ENCODE results near the gene NRGN. TPM values are rescaled to one million over a fixed set of nuclear protein-coding genes. Genes with fewer than 3 reads are reported as not detected.

Gene NRGN
- total and polyA plus RNA-seq, 2 of the 8 experiments (the other 6 are each of a cell fraction or from before 2014, with no cell fraction given), result 0.60 to 1.0 TPM

DNA sequence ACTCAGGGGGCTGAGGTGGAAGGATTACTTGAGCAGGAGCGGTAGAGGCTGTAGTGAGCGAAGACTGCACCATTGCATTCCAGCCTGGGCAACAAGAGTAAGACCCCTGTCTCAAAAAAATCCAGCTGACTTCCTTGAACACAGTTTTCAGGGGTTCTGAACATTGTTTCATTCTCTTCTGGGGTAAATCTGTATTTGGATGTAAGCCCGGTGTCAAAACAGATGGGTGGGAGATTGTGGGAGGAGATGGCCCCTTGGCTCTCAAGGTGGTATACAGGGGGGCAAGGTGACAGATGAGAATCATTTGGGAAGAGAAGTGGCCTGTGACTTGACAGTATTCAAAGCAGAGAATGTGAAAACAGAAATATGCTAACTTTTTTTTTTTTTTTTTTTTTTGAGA lies 17.6 kb downstream of the NRGN start:
- FAIRE-seq (no peak), DNase-seq (ENCODE audit: low read depth in 1 of 2, low spot score in 2 of 2) (no peak)
- no peak overlapping the region for H2BK20ac ChIP-seq (ENCODE audit: low read length)
- H3K14ac ChIP-seq (ENCODE audit: insufficient read length), result no peak overlapping the region
- H3K9ac ChIP-seq (replicated peaks in 1 of 4; ENCODE audit: extremely low read depth in 1 of 4, low read depth in 3 of 4, low read length in 3 of 4), result no peak overlapping the region
- H3K23me2 ChIP-seq (ENCODE audit: low read depth, low read length), result peaks cover 10% of the 10 kb centered on the region; the same call in 1 of the 2 replicates
- peaks cover 0 to 3% (median 0%) of the 10 kb centered on the region in 4 experiments; a peak in 1 of 8 replicates for H3K36me3 ChIP-seq (ENCODE audit: control insufficient read depth in 2 of 4, insufficient read depth in 4 of 4, low read length in 3 of 4)
- no peak overlapping the region for H2BK5ac ChIP-seq (ENCODE audit: low read depth, low read length)
- no peak overlapping the region for H4K5ac ChIP-seq (ENCODE audit: insufficient read length, low read depth, low read length)
- no peak overlapping the region for H3K4ac ChIP-seq (replicated peaks; ENCODE audit: insufficient read length, low read depth, low read length)
- H2AFZ ChIP-seq (ENCODE audit: low read length), result no peak overlapping the region
- H3K4me3 ChIP-seq (ENCODE audit: extremely low read depth in 1 of 4, insufficient read depth in 2 of 4, low read depth in 3 of 4, low read length in 4 of 4), result no peak overlapping the region
- no peak overlapping the region for H3K56ac ChIP-seq (replicated peaks; ENCODE audit: insufficient read length, low read depth, low read length)
- 46% methylated on average over 3 of the region's 3 CpGs; no CpG with 5 or more reads in 1 of the 2 experiments for WGBS, 2 experiments (ENCODE audit: extremely low coverage in 1 of 2, insufficient coverage in 1 of 2, insufficient read length in 1 of 2, insufficient replicate concordance in 2 of 2, low coverage in 1 of 2, low lambda C conversion rate in 2 of 2, missing lambda C conversion rate in 1 of 2)
- H3K18ac ChIP-seq (ENCODE audit: extremely low read depth, low read length), result no peak overlapping the region
- H3K27me3 ChIP-seq (replicated peaks in 1 of 4; ENCODE audit: control insufficient read depth in 3 of 4, extremely low read depth in 1 of 4, insufficient read depth in 3 of 4, low read length in 3 of 4), result peaks cover 88 to 100% (median 96%) of the 10 kb centered on the region in 4 experiments
- 0 out of 2 replicates have a peak overlapping the region, but pooled peaks have one; percentile 39 for H2BK12ac ChIP-seq (ENCODE audit: low read depth, low read length)
- H3K9me3 ChIP-seq (ENCODE audit: insufficient read depth in 2 of 2, low read depth in 1 of 2, low read length in 1 of 2), result no peaks in the 10 kb centered on the region
- H3K4me1 ChIP-seq (replicated peaks in 1 of 4; ENCODE audit: control insufficient read depth in 3 of 4, insufficient read depth in 4 of 4, low read length in 3 of 4), result peaks cover 6 to 40% (median 26%) of the 10 kb centered on the region in 4 experiments
- no peaks in the 10 kb centered on the region for H3K79me1 ChIP-seq (ENCODE audit: low read depth, low read length)
- 0 out of 2 replicates have a peak overlapping the region, but pooled peaks have one; percentile 42 for H2AK5ac ChIP-seq (ENCODE audit: low read depth, low read length)
- CTCF ChIA-PET (ENCODE audit: partially characterized antibody), result interaction anchor here (0.5 to 28.0 kb wide), 12 partner anchors 18 to 342 kb away, joined by 3 to 382 read pairs (median 6); partner anchors contain the start of gene NRGN
- POLR2A ChIA-PET (ENCODE audit: partially characterized antibody), result interaction anchor here (0.6 to 3.1 kb wide), 4 partner anchors 12 to 87 kb away, joined by 3 to 13 read pairs (median 4); no protein-coding TSS in a partner anchor
- no peak overlapping the region for H4K91ac ChIP-seq (replicated peaks; ENCODE audit: insufficient read length, low read length)
- no peak overlapping the region for H2BK120ac ChIP-seq (replicated peaks; ENCODE audit: low read depth, low read length)
- H4K20me1 ChIP-seq (replicated peaks in 1 of 2; ENCODE audit: control insufficient read depth in 1 of 2, insufficient read depth in 2 of 2, low read length in 2 of 2), result peaks cover 14 to 27% of the 10 kb centered on the region in 2 experiments
- no peak overlapping the region for H4K8ac ChIP-seq (ENCODE audit: extremely low read depth, insufficient read depth, low read length)
- H3K4me2 ChIP-seq (ENCODE audit: insufficient read depth in 1 of 2, low read depth in 2 of 2, low read length in 2 of 2), result no peak overlapping the region; a peak in 1 of 4 replicates
- H3K27ac ChIP-seq (ENCODE audit: low read depth, low read length), result no peak overlapping the region
- H3K79me2 ChIP-seq (ENCODE audit: control insufficient read depth in 1 of 2, insufficient read depth in 2 of 2, low read length in 2 of 2), result no peaks in the 10 kb centered on the region
- TF ChIP-seq FOSL1 (IDR thresholded peaks at IDR 0.05; ENCODE audit: insufficient read depth, low read depth, low read length) (no peak), CHD2 (IDR thresholded peaks at IDR 0.05; ENCODE audit: low read length) (no peak), SP1 (IDR thresholded peaks at IDR 0.05; ENCODE audit: low read depth, low read length) (no peak), RAD21 (IDR thresholded peaks at IDR 0.05 in 1 of 2, conservative IDR thresholded peaks at IDR 0.05 in 1 of 2; ENCODE audit: low read depth in 2 of 2, low read length in 2 of 2) (no peak), RNF2 (IDR thresholded peaks at IDR 0.05; ENCODE audit: borderline replicate concordance, low read depth, low read length, missing control alignments, poor library complexity, severe bottlenecking) (peak; percentile 15)
- H3K23ac ChIP-seq (ENCODE audit: insufficient read length), result no peak overlapping the region
- H2BK15ac ChIP-seq (ENCODE audit: low read length), result peak overlapping the region; percentile 25; the same call in 1 of the 2 replicates
